GM18526 (cell line): ENCODE data around the gene PXT1.

Experiments
- POLR2A ChIP-seq: IDR thresholded peaks from 3 replicates; pipeline ENCODE4 v1.6.1; 2011; ENCODE audit not compliant: insufficient read length; ENCODE audit errors: extremely low read depth

Gene PXT1

GRCh38 chr6:36346486-36347273, 96.0 kb downstream of the PXT1 start:
- TF ChIP-seq POLR2A: no peak

GRCh38 chr6:36345681-36346466, 96.8 kb downstream of the PXT1 start:
- TF ChIP-seq POLR2A: no peak

DNA sequence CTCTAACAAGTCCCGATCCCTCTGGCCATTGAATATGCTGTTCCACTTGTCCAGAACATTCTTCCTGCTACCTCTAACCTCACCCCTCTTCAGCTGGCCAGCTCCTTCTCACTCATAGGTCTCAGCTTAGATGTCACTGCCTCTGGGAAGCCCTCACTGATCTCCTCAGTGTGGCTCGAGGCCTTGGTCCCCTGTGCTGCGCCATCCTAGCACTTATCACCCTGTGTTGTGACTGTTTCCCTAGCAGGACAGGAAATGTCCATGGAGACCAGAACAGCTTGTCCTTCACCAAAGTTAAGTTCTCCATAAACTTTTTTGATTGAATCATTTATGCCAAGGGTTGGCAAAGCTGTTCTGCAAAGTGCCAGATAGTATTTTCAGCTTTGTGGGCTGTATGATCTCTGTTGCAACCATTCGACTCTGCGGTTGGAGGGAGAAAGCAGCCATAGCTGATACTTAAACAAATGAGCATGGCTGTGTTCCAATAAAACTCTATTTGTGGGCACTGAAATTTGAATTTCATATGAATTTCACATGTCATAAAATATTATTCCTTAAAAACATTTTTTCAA, 99.5 kb downstream of the PXT1 start:
- no peak for TF ChIP-seq POLR2A

GRCh38 chr6:36340618-36341454, 101.8 kb downstream of the PXT1 start:
- TF ChIP-seq POLR2A: no peak
